ENCODE results near the gene PREP.

GRCh38 chr6:105397987-105398386 is 4.9 kb downstream of the PREP start:
- TF ChIP-seq, protein P1, sequence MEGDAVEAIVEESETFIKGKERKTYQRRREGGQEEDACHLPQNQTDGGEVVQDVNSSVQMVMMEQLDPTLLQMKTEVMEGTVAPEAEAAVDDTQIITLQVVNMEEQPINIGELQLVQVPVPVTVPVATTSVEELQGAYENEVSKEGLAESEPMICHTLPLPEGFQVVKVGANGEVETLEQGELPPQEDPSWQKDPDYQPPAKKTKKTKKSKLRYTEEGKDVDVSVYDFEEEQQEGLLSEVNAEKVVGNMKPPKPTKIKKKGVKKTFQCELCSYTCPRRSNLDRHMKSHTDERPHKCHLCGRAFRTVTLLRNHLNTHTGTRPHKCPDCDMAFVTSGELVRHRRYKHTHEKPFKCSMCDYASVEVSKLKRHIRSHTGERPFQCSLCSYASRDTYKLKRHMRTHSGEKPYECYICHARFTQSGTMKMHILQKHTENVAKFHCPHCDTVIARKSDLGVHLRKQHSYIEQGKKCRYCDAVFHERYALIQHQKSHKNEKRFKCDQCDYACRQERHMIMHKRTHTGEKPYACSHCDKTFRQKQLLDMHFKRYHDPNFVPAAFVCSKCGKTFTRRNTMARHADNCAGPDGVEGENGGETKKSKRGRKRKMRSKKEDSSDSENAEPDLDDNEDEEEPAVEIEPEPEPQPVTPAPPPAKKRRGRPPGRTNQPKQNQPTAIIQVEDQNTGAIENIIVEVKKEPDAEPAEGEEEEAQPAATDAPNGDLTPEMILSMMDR (IDR thresholded peaks at IDR 0.05; ENCODE audit: insufficient read depth, low read length, poor library complexity, severe bottlenecking) = no peak
- no peak for TF ChIP-seq EZH2phosphoT487 (conservative IDR thresholded peaks at IDR 0.05; ENCODE audit: low read length)
